HEK293 (cell line): Measurements from ENCODE around the gene ZFAND6.

Source experiments
- CTCF ChIP-seq: fragments of 450-650 bp; formaldehyde crosslinking; IDR thresholded peaks from 2 replicates; pipeline ENCODE4 v1.5.1; 2016; ENCODE audit warnings: missing biosample characterization, missing genetic modification characterization
- REPIN1 ChIP-seq: fragments of 450-650 bp; formaldehyde crosslinking; IDR thresholded peaks from 2 replicates; pipeline ENCODE4 v1.5.1; 2017; ENCODE audit warnings: missing biosample characterization, missing genetic modification characterization, low read depth
- REST ChIP-seq: fragments of 450-650 bp; formaldehyde crosslinking; IDR thresholded peaks from 2 replicates; pipeline ENCODE4 v1.5.1; 2016; ENCODE audit warnings: missing biosample characterization, missing genetic modification characterization
- SP3 ChIP-seq: fragments of 450-650 bp; formaldehyde crosslinking; IDR thresholded peaks from 2 replicates; pipeline ENCODE4 v1.5.1; 2016; ENCODE audit warnings: missing biosample characterization, missing genetic modification characterization
- ZFP41 ChIP-seq: fragments of 450-650 bp; formaldehyde crosslinking; IDR thresholded peaks from 2 replicates; pipeline ENCODE4 v1.5.1; 2016; ENCODE audit warnings: missing biosample characterization, missing genetic modification characterization, borderline replicate concordance
- ZNF132 ChIP-seq: fragments of 450-650 bp; formaldehyde crosslinking; IDR thresholded peaks from 2 replicates; pipeline ENCODE4 v1.5.1; 2017; ENCODE audit warnings: missing biosample characterization, missing genetic modification characterization, borderline replicate concordance
- ZNF426 ChIP-seq: fragments of 450-650 bp; formaldehyde crosslinking; IDR thresholded peaks from 2 replicates; pipeline ENCODE4 v1.5.1; 2017; ENCODE audit warnings: missing biosample characterization, missing genetic modification characterization, mild to moderate bottlenecking, inconsistent platforms, moderate library complexity
- ZNF433 ChIP-seq: fragments of 450-650 bp; formaldehyde crosslinking; IDR thresholded peaks from 2 replicates; pipeline ENCODE4 v1.5.1; 2016; ENCODE audit warnings: missing biosample characterization, missing genetic modification characterization, low read depth
- ZNF580 ChIP-seq: fragments of 450-650 bp; formaldehyde crosslinking; IDR thresholded peaks from 2 replicates; pipeline ENCODE4 v1.5.1; 2016; ENCODE audit warnings: missing biosample characterization, missing genetic modification characterization
- ZNF600 ChIP-seq: fragments of 450-650 bp; formaldehyde crosslinking; IDR thresholded peaks from 2 replicates; pipeline ENCODE4 v1.5.1; 2016; ENCODE audit warnings: missing biosample characterization, missing genetic modification characterization
- ZNF621 ChIP-seq: fragments of 450-650 bp; formaldehyde crosslinking; IDR thresholded peaks from 2 replicates; pipeline ENCODE4 v1.5.1; 2017; ENCODE audit warnings: missing biosample characterization, missing genetic modification characterization
- ZNF670 ChIP-seq: fragments of 450-650 bp; formaldehyde crosslinking; IDR thresholded peaks from 2 replicates; pipeline ENCODE4 v1.5.1; 2016; ENCODE audit warnings: missing biosample characterization, missing genetic modification characterization, low read depth
- ZNF692 ChIP-seq: fragments of 450-650 bp; formaldehyde crosslinking; IDR thresholded peaks from 2 replicates; pipeline ENCODE4 v1.5.1; 2016; ENCODE audit warnings: missing biosample characterization, missing genetic modification characterization

- TF ChIP-seq SP3 = no peak
- TF ChIP-seq CTCF (tag by site-specific recombination) = no peak
- no peak for TF ChIP-seq ZNF433
- no peak for TF ChIP-seq ZNF426
- TF ChIP-seq ZNF670 (tag by site-specific recombination) = no peak
- no peak for TF ChIP-seq REST (tag by site-specific recombination)
- TF ChIP-seq ZNF580 (tag by site-specific recombination) = no peak
- TF ChIP-seq ZFP41 = no peak
- TF ChIP-seq ZNF132 (tag by site-specific recombination) = no peak
- TF ChIP-seq REPIN1 (tag by site-specific recombination) = no peak
- no peak for TF ChIP-seq ZNF621 (tag by site-specific recombination)
- no peak for TF ChIP-seq ZNF692
- no peak for TF ChIP-seq ZNF600 (tag by site-specific recombination)
Observed at GRCh38 chr15:80175436-80175835, 116.0 kb downstream of the ZFAND6 start.
